HG02970 (cell line): ENCODE data around the gene TSPAN13.
A peak's percentile ranks its signal among the peaks of the same experiment; 100 is the strongest.

ENCODE experiments used
- ATAC-seq: cut with Tn5 transposase; IDR thresholded peaks from one replicate; pipeline ENCODE4 v1.9.1; 2021; ENCODE audit warnings: mild to moderate bottlenecking, moderate library complexity, moderate number of reproducible peaks; ENCODE audit not compliant: unreplicated experiment, low FRiP score

TSPAN13 gene

GRCh38 chr7:16773884-16774283, 20.3 kb downstream of the TSPAN13 start:
- ATAC-seq, result no peak

GRCh38 chr7:16774294-16774693, 20.7 kb downstream of the TSPAN13 start:
- no peak for ATAC-seq

- no peak for ATAC-seq
Observed at GRCh38 chr7:16774986-16775385, 21.4 kb downstream of the TSPAN13 start.

- ATAC-seq, result no peak
Observed at GRCh38 chr7:16776053-16776452, 22.5 kb downstream of the TSPAN13 start.

- no peak for ATAC-seq
Observed at GRCh38 chr7:16778476-16778875, 24.9 kb downstream of the TSPAN13 start.

- no peak for ATAC-seq
Observed at GRCh38 chr7:16779051-16779450, 25.5 kb downstream of the TSPAN13 start.

GRCh38 chr7:16780596-16780995, 27.0 kb downstream of the TSPAN13 start:
- ATAC-seq, result no peak

GRCh38 chr7:16785321-16785720, 31.8 kb downstream of the TSPAN13 start:
- no peak for ATAC-seq

GRCh38 chr7:16785846-16786245, 32.3 kb downstream of the TSPAN13 start:
- ATAC-seq, result no peak

- no peak for ATAC-seq
Observed at GRCh38 chr7:16786257-16786656, 32.7 kb downstream of the TSPAN13 start.

- ATAC-seq, result no peak
Observed at GRCh38 chr7:16787127-16787526, 33.6 kb downstream of the TSPAN13 start.

- ATAC-seq, result no peak
Observed at GRCh38 chr7:16791071-16791470, 37.5 kb downstream of the TSPAN13 start.

GRCh38 chr7:16791905-16792698, 38.5 kb downstream of the TSPAN13 start:
- ATAC-seq, result no peak

GRCh38 chr7:16794986-16795385, 41.4 kb downstream of the TSPAN13 start:
- no peak for ATAC-seq

GRCh38 chr7:16795624-16796023, 42.1 kb downstream of the TSPAN13 start:
- no peak for ATAC-seq

GRCh38 chr7:16801111-16801542, 47.6 kb downstream of the TSPAN13 start:
- peak; percentile 65 for ATAC-seq

GRCh38 chr7:16801579-16801978, 48.0 kb downstream of the TSPAN13 start:
- no peak for ATAC-seq

GRCh38 chr7:16803125-16803524, 49.6 kb downstream of the TSPAN13 start:
- ATAC-seq, result no peak

GRCh38 chr7:16803881-16804673, 50.5 kb downstream of the TSPAN13 start:
- ATAC-seq, result no peak

GRCh38 chr7:16804674-16805439, 51.3 kb downstream of the TSPAN13 start, which contains the start of gene AGR2:
AGR2 (minus strand) TSS chr7:16804999; CDS start chr7:16801796, 3,203 bp downstream.
- no peak for ATAC-seq

- ATAC-seq, result no peak
Observed at GRCh38 chr7:16805441-16805840, 51.9 kb downstream of the TSPAN13 start.
